Regular cardiac myocyte (primary cell): ENCODE results near the gene PIGV. TPM values are rescaled to one million over a fixed set of nuclear protein-coding genes. Genes with fewer than 3 reads are reported as not detected.

ENCODE experiments used
- total RNA-seq: library from RNA; depleted of rRNA; stranded (reverse); fragments of >200 nt; gene quantifications from 2 replicates; pipeline ENCODE4 v1.2.3, GENCODE V29; 2014

Gene PIGV
- 11.7 and 29.6 TPM in 2 replicates for total RNA-seq

DNA sequence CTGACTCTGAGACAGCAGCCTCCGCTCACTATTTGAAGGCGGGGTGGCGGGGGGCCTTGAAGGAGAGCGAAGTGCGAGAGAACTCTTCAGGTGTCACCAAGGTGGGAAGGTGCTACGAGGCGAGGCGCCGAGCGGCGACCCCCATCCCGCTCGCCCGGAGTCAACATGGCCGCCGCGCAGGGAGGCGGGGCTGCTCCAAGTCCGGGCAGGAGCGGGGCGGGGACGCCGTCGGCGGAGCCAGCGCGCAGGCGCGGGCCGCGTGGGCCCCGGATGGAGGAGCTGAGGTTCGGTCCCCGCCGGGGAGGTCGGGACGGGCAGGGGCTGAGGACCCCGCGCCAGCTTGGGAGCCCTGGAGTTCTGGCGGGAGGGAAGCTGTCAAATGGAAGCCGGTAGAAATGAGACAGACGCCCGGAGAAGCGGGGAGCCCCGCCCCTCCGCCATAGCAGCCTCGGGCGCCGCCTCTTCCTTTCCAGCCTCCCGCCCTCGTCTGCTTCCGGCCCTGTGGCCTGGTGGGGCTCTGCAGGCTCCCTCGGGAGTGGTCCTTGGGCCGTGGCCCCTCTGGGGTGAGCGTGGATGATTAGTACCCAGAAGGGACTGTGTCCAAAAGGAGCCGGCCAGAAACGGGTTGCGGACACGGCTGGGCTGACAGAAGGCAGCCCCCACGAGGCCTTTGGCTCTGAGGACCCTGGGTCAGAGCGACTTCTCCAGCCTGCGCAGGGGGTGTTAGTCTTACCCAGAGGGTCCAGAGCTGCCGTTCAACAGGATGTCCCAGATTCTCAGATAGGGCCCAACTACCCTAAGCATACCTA lies at the start of gene PIGV:
Gene PIGV, plus strand, starts transcription at position 245 of the 809 bp plus-strand sequence. CDS start 2,866 bp downstream, outside the sequence.

DNA sequence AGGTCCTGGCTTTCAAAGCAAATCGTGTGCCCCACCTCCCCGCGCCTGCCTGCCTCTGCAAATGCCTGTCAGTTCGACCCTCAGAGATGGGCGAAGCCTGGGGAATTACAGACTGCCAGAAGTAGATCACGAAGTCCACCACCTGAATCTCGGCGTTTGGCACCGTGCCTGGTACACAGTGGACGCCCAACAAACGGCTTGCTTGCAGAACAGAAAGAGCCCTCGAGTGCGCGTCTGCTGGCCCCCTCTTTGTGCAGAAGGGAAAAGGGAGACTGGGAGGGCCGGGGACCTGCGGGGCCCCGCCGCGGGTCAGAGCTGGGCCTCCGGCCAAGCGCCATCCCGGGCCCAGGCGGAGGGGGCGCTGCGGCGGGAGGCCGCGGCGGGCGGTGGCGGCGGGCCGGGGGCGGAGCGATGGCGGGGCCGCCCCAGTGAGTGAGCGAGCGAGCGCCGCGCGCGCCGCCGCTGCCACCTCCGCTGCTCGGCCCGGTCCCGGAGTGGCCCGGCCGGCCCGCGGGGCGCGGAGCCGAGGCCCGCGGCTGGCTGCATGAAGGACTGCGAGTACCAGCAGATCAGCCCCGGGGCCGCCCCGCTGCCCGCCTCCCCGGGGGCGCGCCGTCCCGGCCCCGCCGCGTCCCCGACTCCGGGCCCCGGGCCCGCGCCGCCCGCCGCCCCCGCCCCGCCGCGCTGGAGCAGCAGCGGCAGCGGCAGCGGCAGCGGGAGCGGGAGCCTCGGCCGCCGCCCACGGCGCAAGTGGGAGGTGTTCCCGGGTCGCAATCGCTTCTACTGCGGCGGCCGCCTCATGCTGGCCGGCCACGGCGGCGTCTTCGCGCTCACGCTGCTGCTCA lies 38.7 kb downstream of the PIGV start, which contains the start of gene ZDHHC18:
Gene ZDHHC18, plus strand, starts transcription at position 428 of the 845 bp plus-strand sequence. Its CDS starts 117 bp downstream, at position 545.

Other genes starting within 250 kb of the PIGV start
- 7.0 and 11.9 TPM in 2 replicates for gene ARID1A, start 91.9 kb upstream of the PIGV start, total RNA-seq
- gene ZDHHC18, start 38.7 kb downstream of the PIGV start, total RNA-seq, result 7.7 and 10.4 TPM in 2 replicates
- 0.56 and 2.7 TPM in 2 replicates for gene SFN, start 75.2 kb downstream of the PIGV start, total RNA-seq
- gene GPN2, start 102.3 kb downstream of the PIGV start, total RNA-seq, result 7.5 and 8.7 TPM in 2 replicates
- gene GPATCH3, start 112.5 kb downstream of the PIGV start, total RNA-seq, result 6.5 and 10.2 TPM in 2 replicates
- gene NR0B2, start 126.0 kb downstream of the PIGV start, total RNA-seq, result not detected in 2 replicates
- 18.3 and 71.9 TPM in 2 replicates for gene NUDC, start 133.8 kb downstream of the PIGV start, total RNA-seq
- gene KDF1, start 172.5 kb downstream of the PIGV start, total RNA-seq, result 0.28 TPM in 1 of 2 replicates, not detected in the other
- gene TRNP1, start 205.7 kb downstream of the PIGV start, total RNA-seq, result 12.1 and 17.4 TPM in 2 replicates
- 1.4 and 1.9 TPM in 2 replicates for gene TENT5B, start 224.9 kb downstream of the PIGV start, total RNA-seq